ENCODE results near the gene MED12L.

Gene MED12L

GRCh38 chr3:151175952-151176351 lies 90.5 kb downstream of the MED12L start:
- no peak for DNase-seq

- no peak for DNase-seq
Measured at GRCh38 chr3:151178208-151178845, 92.9 kb downstream of the MED12L start.

GRCh38 chr3:151182349-151183079 lies 97.0 kb downstream of the MED12L start:
- no peak for DNase-seq

- peak; percentile 70 for DNase-seq
Measured at GRCh38 chr3:151183265-151183671, 97.8 kb downstream of the MED12L start.

GRCh38 chr3:151191095-151191494 lies 105.6 kb downstream of the MED12L start:
- no peak for DNase-seq

- no peak for DNase-seq
Measured at GRCh38 chr3:151192545-151192944, 107.1 kb downstream of the MED12L start.

- no peak for DNase-seq
Measured at GRCh38 chr3:151195826-151196225, 110.4 kb downstream of the MED12L start.

- DNase-seq = no peak
Measured at GRCh38 chr3:151196434-151196833, 111.0 kb downstream of the MED12L start.

GRCh38 chr3:151197228-151197627 lies 111.8 kb downstream of the MED12L start:
- DNase-seq = no peak

GRCh38 chr3:151197981-151198767 lies 112.7 kb downstream of the MED12L start:
- DNase-seq = no peak

- DNase-seq = no peak
Measured at GRCh38 chr3:151198849-151199248, 113.4 kb downstream of the MED12L start.

- no peak for DNase-seq
Measured at GRCh38 chr3:151199554-151200438, 114.3 kb downstream of the MED12L start.

- DNase-seq = no peak
Measured at GRCh38 chr3:151200586-151200985, 115.1 kb downstream of the MED12L start.

GRCh38 chr3:151201051-151201730 lies 115.7 kb downstream of the MED12L start:
- DNase-seq = no peak

- no peak for DNase-seq
Measured at GRCh38 chr3:151203051-151203420, 117.6 kb downstream of the MED12L start, which contains the start of gene GPR171. TSS of gene GPR171 (minus strand) at chr3:151203216. CDS start at chr3:151199386, 3,830 bp downstream.

- no peak for DNase-seq
Measured at GRCh38 chr3:151204530-151205402, 119.3 kb downstream of the MED12L start.

GRCh38 chr3:151205482-151205881 lies 120.0 kb downstream of the MED12L start:
- no peak for DNase-seq

- DNase-seq = no peak
Measured at GRCh38 chr3:151206201-151206600, 120.7 kb downstream of the MED12L start.

- DNase-seq = no peak
Measured at GRCh38 chr3:151209654-151210053, 124.2 kb downstream of the MED12L start.

- DNase-seq = no peak
Measured at GRCh38 chr3:151210676-151211381, 125.4 kb downstream of the MED12L start.

All from NCI-H82 (cell line).